HCT116 (cell line): ENCODE measurements around the gene BBX. TPM values are rescaled to one million over a fixed set of nuclear protein-coding genes. Genes with fewer than 3 reads are reported as not detected.

Source experiments
- ATAC-seq: fragments of 200-7000 bp; cut with Tn5 transposase; 2 replicates; pipeline ENCODE4 v1.9.1; 2020; ENCODE audit warnings: mild to moderate bottlenecking, moderate library complexity
- BruUV-seq: library from RNA; stranded (reverse); fragments of 400-500 nt; replicated peaks from 2 replicates; lab custom pipeline; 2021; lab: Mats Ljungman, UMichigan
- CTCF ChIA-PET: fragments of 300-600 bp; sonication (Branson Sonifier 250); formaldehyde crosslinking; loops from one replicate; lab custom pipeline; 2021; ENCODE audit warnings: antibody characterized with exemption; lab: Charles Lee
- POLR2A ChIA-PET: fragments of 300-600, 350-600 bp; sonication (Branson Sonifier 250); formaldehyde crosslinking; loops from one replicate; lab custom pipeline; 2021; ENCODE audit warnings: antibody characterized with exemption; lab: Charles Lee
- RAD21 ChIA-PET, 2 experiments: fragments of 300-600 bp; sonication (Branson Sonifier 250); formaldehyde crosslinking; loops; one replicate each; lab custom pipeline; 2023; ENCODE audit warnings: low total read pairs in 2 of 2; ENCODE audit not compliant: uncharacterized antibody in 2 of 2, unreplicated experiment in 2 of 2, low non-redundant PET in 1 of 2; lab: Charles Lee
- DNase-seq: peaks from one replicate; pipeline ENCODE4 v3.0.0-alpha.2; 2010; ENCODE audit warnings: low read depth, low spot score
- H2AFZ ChIP-seq: fragments of 200-600 bp; shearing (Covaris generic), sonication (generic); 2 replicates; pipeline ENCODE4 v1.6.1; 2017; ENCODE audit warnings: low read depth, mixed run types, mixed read lengths, antibody characterized with exemption, low read length; ENCODE audit not compliant: poor library complexity, severe bottlenecking
- H3K27ac ChIP-seq: 2 replicates; pipeline ENCODE4 v1.5.1; 2012; ENCODE audit warnings: low read depth, low read length
- H3K27me3 ChIP-seq: fragments of 200-600 bp; sonication (generic); 2 replicates; pipeline ENCODE4 v1.6.1; 2016; ENCODE audit warnings: mixed run types, low read length, mixed read lengths; ENCODE audit not compliant: insufficient read depth
- H3K36me3 ChIP-seq, 2 experiments: fragments of 200-500 bp in 1 of 2; fragments of 200-600 bp in 1 of 2; sonication (Bioruptor generic) in 1 of 2; sonication (generic) in 1 of 2; 2 replicates each; pipeline versions ENCODE4 v1.5.1 to v1.6.1; 2014 to 2016; ENCODE audit warnings: low read length in 2 of 2, inconsistent platforms in 1 of 2, mixed read lengths in 1 of 2, mixed run types in 1 of 2; ENCODE audit not compliant: insufficient read depth in 2 of 2, control insufficient read depth in 1 of 2
- H3K4me1 ChIP-seq, 2 experiments: fragments of 200-600 bp in 1 of 2; sonication (generic) in 1 of 2; 2 replicates each; pipeline versions ENCODE4 v1.5.1 to v1.6.1; 2012 to 2017; ENCODE audit warnings: low read length in 2 of 2, inconsistent platforms in 1 of 2, mild to moderate bottlenecking in 1 of 2, mixed read lengths in 1 of 2, mixed run types in 1 of 2, moderate library complexity in 1 of 2; ENCODE audit not compliant: insufficient read depth in 2 of 2, control insufficient read depth in 1 of 2
- H3K4me2 ChIP-seq: fragments of 200-600 bp; sonication (generic); 2 replicates; pipeline ENCODE4 v1.6.1; 2017; ENCODE audit warnings: mixed run types, low read length, mixed read lengths
- H3K4me3 ChIP-seq, 2 experiments: fragments of 200-600 bp in 1 of 2; sonication (generic) in 1 of 2; replicated peaks in 1 of 2; 2 replicates each; pipeline ENCODE4 v1.5.1; 2011 to 2016; ENCODE audit warnings: low read length in 2 of 2, control low read depth in 1 of 2, low read depth in 1 of 2, mild to moderate bottlenecking in 1 of 2, mixed read lengths in 1 of 2, mixed run types in 1 of 2
- H3K79me2 ChIP-seq: fragments of 200-600 bp; sonication (generic); 2 replicates; pipeline ENCODE4 v1.6.1; 2017; ENCODE audit warnings: mild to moderate bottlenecking, mixed run types, low read length, moderate library complexity, mixed read lengths; ENCODE audit not compliant: insufficient read depth
- H3K9ac ChIP-seq: fragments of 200-600 bp; sonication (generic); 2 replicates; pipeline ENCODE4 v1.6.1; 2016; ENCODE audit warnings: low read length, mixed read lengths
- H3K9me2 ChIP-seq: fragments of 200-600 bp; sonication (generic), shearing (Covaris generic); 2 replicates; pipeline ENCODE4 v1.6.1; 2017; ENCODE audit warnings: mixed run types, mild to moderate bottlenecking, moderate library complexity; ENCODE audit not compliant: insufficient read depth
- H3K9me3 ChIP-seq, 2 experiments: fragments of 200-500 bp in 1 of 2; fragments of 200-600 bp in 1 of 2; sonication (Bioruptor generic) in 1 of 2; sonication (generic) in 1 of 2; 2 replicates each; pipeline ENCODE4 v1.6.1; 2014 to 2017; ENCODE audit warnings: low read length in 2 of 2, mixed read lengths in 2 of 2, inconsistent platforms in 1 of 2, low read depth in 1 of 2, mild to moderate bottlenecking in 1 of 2, mixed run types in 1 of 2, moderate library complexity in 1 of 2; ENCODE audit not compliant: control insufficient read depth in 1 of 2, insufficient read depth in 1 of 2
- H4K20me1 ChIP-seq: fragments of 200-600 bp; sonication (generic), shearing (Covaris generic); 2 replicates; pipeline ENCODE4 v1.6.1; 2017; ENCODE audit warnings: mixed run types, mild to moderate bottlenecking, moderate library complexity; ENCODE audit not compliant: insufficient read depth
- ATF3 ChIP-seq: IDR thresholded peaks from 2 replicates; pipeline ENCODE4 v1.6.1; 2012
- EGR1 ChIP-seq: IDR thresholded peaks from 2 replicates; pipeline ENCODE4 v1.6.1; 2012; ENCODE audit warnings: low read depth
- EZH2 ChIP-seq: fragments of 200-600 bp; sonication (generic); IDR thresholded peaks from 2 replicates; pipeline ENCODE4 v1.6.1; 2017; ENCODE audit warnings: antibody characterized with exemption, mixed run types
- EZH2phosphoT487 ChIP-seq: fragments of 200-600 bp; IDR thresholded peaks from 2 replicates; pipeline ENCODE4 v1.6.1; 2018; ENCODE audit warnings: antibody characterized with exemption, borderline replicate concordance
- MAX ChIP-seq: IDR thresholded peaks from 2 replicates; pipeline ENCODE4 v1.6.1; 2012
- SRF ChIP-seq: IDR thresholded peaks from 2 replicates; pipeline ENCODE4 v1.6.1; 2012; ENCODE audit warnings: low read depth
- TCF7L2 ChIP-seq: IDR thresholded peaks from 2 replicates; pipeline ENCODE4 v1.7.0; 2011; ENCODE audit warnings: borderline replicate concordance, inconsistent platforms; ENCODE audit not compliant: insufficient read depth, insufficient read length; ENCODE audit errors: extremely low read depth
- intact Hi-C: fragments of 100-400 bp; cut with micrococcal nuclease; formaldehyde crosslinking; loops from 2 replicates; pipeline ENCODE4 v1.10.0; 2022
- total RNA-seq: library from RNA; stranded (reverse); gene quantifications from one replicate; pipeline ENCODE4 v1.2.1, GENCODE V29; 2021; ENCODE audit not compliant: unreplicated experiment

The BBX gene
- total RNA-seq, 1 experiment from 2014 or later, result 55.6 TPM

DNA sequence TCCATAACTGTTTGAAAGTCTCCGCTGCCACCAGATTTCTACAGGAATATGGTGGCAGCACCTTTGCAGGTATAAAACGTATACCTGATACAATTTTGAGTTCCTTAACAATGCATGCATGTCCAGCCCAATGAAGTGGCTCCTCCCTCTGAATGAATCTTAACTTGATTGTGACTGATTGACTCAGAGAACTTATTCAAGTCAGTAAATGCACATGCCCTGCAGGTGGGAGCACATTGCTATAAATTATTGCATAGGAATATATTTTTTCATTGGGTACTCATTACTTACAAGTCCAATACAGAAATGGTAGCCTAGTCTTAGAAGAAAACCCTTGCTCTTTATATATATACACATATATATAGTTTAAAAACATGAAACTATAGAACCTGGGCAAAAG, 259.3 kb downstream of the BBX start:
- intact Hi-C loops, result no loop called here
- CTCF ChIA-PET, result no interaction called here
- Histone ChIP-seq H3K79me2 (no peaks in the 10 kb centered on the region), H3K9me2 (no peaks in the 10 kb centered on the region), H3K9me3 (no peaks in the 10 kb centered on the region), H3K27ac (no peak overlapping the region), H3K4me2 (no peak overlapping the region), H4K20me1 (no peaks in the 10 kb centered on the region), H3K4me1 (no peaks in the 10 kb centered on the region), H2AFZ (no peak overlapping the region), H3K9ac (no peak overlapping the region), H3K27me3 (no peaks in the 10 kb centered on the region), H3K4me3 (no peak overlapping the region), H3K36me3 (no peaks in the 10 kb centered on the region; a peak in 2 of 4 replicates)
- RAD21 ChIA-PET, result no interaction called here
- BruUV-seq, result no TSS peak
- POLR2A ChIA-PET, result no interaction called here
- TF ChIP-seq ATF3 (no peak), MAX (no peak), TCF7L2 (no peak), EGR1 (no peak)
- no peak for DNase-seq
- no peak for ATAC-seq

DNA sequence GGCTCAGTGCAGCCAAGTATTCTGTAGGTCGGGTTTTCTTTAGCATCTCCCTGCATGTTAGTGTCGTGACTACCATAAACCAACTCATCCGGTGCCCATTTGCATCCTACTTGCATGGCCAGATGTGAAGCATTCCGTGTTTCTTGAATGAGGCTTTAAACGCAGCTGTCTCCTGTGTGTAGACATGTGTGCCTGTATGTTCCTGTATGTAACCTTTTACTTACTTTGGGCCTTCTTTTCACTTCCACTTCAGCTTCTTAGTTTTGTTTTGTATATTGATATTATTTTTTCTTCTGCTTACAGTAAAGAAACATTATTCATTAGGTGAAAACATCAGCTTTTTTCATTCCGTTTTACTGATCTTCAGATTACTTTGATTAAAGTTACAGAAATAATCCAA, 267.9 kb downstream of the BBX start:
- Histone ChIP-seq H3K27ac (no peak overlapping the region), H3K27me3 (no peaks in the 10 kb centered on the region), H3K9me3 (no peaks in the 10 kb centered on the region), H3K36me3 (no peaks in the 10 kb centered on the region), H3K79me2 (no peaks in the 10 kb centered on the region), H3K4me1 (no peaks in the 10 kb centered on the region), H3K4me2 (no peak overlapping the region), H3K9ac (no peak overlapping the region), H3K4me3 (no peak overlapping the region), H3K9me2 (no peaks in the 10 kb centered on the region), H4K20me1 (no peaks in the 10 kb centered on the region), H2AFZ (no peak overlapping the region)
- RAD21 ChIA-PET, result no interaction called here
- no peak for ATAC-seq
- CTCF ChIA-PET, result no interaction called here
- POLR2A ChIA-PET, result no interaction called here
- TF ChIP-seq EZH2phosphoT487 (no peak), EGR1 (no peak), EZH2 (no peak), SRF (no peak)
- no peak for DNase-seq
- intact Hi-C loops, result no loop called here
- BruUV-seq, result no TSS peak
